GM12865 (cell line): ENCODE data around the gene SCLT1.
"Not testable (repeated sequence)": the region's sequence is repeated elsewhere in the genome, so short reads cannot be mapped to it uniquely, and the experiment has no call there.

Experiments used
- DNase-seq: peaks from one replicate; pipeline ENCODE4 v3.0.0; 2010; ENCODE audit warnings: low read depth
- H3K4me3 ChIP-seq: 2 replicates; pipeline ENCODE4 v1.5.1; 2011; ENCODE audit warnings: mild to moderate bottlenecking, low read depth, low read length, control low read depth
- CTCF ChIP-seq: IDR thresholded peaks from 2 replicates; pipeline ENCODE4 v1.5.1; 2011; ENCODE audit warnings: low read length, control low read depth, low read depth, inconsistent platforms; ENCODE audit not compliant: insufficient read depth; ENCODE audit errors: missing control alignments

SCLT1 gene

GRCh38 chr4:129082302-129082701 is 11.0 kb downstream of the SCLT1 start:
- no peak for TF ChIP-seq CTCF
- DNase-seq: no peak
- no peak overlapping the region for H3K4me3 ChIP-seq

DNA sequence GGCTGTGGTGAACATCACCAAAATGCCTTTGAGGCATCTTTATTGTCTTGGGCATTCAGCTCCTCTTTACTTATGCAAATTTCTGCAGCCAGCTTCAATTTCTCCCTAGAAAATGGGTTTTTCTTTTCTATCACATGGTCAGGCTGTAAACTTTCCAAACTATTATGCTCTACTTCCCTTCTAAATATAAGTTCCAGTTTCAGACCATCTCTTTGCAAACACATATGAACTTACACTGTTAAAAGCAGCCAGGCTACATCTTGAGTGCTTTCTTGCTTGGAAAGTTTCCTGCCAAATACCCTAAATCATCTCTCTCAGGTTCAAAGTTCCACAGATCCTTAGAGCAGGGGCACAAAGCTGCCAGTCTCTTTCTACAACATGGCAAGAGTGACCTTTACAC is 13.2 kb downstream of the SCLT1 start:
- no peak for DNase-seq
- H3K4me3 ChIP-seq: no peak overlapping the region
- TF ChIP-seq CTCF: no peak

- H3K4me3 ChIP-seq: no peak overlapping the region
- no peak for TF ChIP-seq CTCF
- DNase-seq: no peak
These were observed 16.0 kb downstream of the SCLT1 start for GRCh38 chr4:129077326-129077725.

DNA sequence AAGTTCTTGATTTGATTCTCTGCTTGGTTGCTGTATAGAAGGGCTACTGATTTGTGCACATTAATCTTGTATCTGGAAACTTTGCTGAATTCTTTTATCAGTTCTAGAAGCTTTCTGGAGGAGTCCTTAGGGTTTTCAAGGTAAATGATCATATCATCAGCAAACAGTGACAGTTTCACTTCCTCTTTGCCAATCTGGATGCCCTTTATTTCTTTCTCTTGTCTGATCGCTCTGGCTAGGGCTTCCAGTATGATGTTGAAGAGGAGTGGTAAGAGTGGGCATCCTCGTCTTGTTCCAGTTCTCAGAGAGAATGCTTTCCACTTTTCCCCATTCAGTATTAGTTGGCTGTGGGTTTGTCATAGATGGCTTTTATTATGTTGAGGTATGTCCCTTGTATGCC is 23.8 kb downstream of the SCLT1 start:
- not testable (repeated sequence) for DNase-seq

DNA sequence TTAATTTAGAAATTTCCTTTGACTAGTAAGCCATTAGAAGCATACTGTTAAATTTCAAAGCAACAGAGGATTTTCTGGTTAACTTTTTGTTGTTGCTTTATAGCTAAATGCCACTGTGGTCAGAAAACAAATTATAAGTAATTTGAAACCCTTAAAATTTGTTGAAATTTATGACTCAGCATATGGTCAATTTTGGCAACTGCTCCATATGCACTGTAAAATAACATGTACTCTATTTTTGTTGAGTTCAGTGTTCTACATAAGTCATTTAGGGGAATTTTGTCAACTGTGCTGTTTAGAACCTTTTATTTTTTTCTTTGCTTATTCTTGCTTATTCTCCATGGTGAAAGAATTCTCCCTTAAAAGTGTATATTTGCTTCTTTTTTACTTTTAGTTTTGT is 28.6 kb downstream of the SCLT1 start:
- no peak overlapping the region for H3K4me3 ChIP-seq
- TF ChIP-seq CTCF: no peak
- DNase-seq: no peak

More for the DNA sequence above, 23.8 kb downstream of the SCLT1 start:
- not testable (repeated sequence) for H3K4me3 ChIP-seq

GRCh38 chr4:129063640-129064039 is 29.7 kb downstream of the SCLT1 start:
- H3K4me3 ChIP-seq: no peak overlapping the region
- TF ChIP-seq CTCF: no peak
- no peak for DNase-seq

- no peak for TF ChIP-seq CTCF
- no peak overlapping the region for H3K4me3 ChIP-seq
- DNase-seq: no peak
These were observed 30.8 kb downstream of the SCLT1 start for GRCh38 chr4:129062580-129062979.

GRCh38 chr4:129059028-129059427 is 34.3 kb downstream of the SCLT1 start:
- DNase-seq: no peak
- no peak for TF ChIP-seq CTCF

More at GRCh38 chr4:129059028-129059427, 34.3 kb downstream of the SCLT1 start:
- no peak overlapping the region for H3K4me3 ChIP-seq
